Endothelial cell of umbilical vein (primary cell): ENCODE results near the gene SCYGR4.

ENCODE experiments used
- EZH2 ChIP-seq: IDR thresholded peaks from 2 replicates; pipeline ENCODE4 v1.6.1; 2012; ENCODE audit warnings: borderline replicate concordance, low read depth, mild to moderate bottlenecking, moderate library complexity, low read length, inconsistent platforms; ENCODE audit not compliant: severe bottlenecking
- GATA2 ChIP-seq: IDR thresholded peaks from 2 replicates; pipeline ENCODE4 v1.7.0; 2011; ENCODE audit warnings: low read depth, mild to moderate bottlenecking, moderate library complexity, mixed read lengths, low read length; ENCODE audit not compliant: insufficient read length, insufficient read depth
- JUN ChIP-seq: IDR thresholded peaks from 2 replicates; pipeline ENCODE4 v1.6.1; 2011; ENCODE audit warnings: borderline replicate concordance, low read depth; ENCODE audit not compliant: insufficient read length, insufficient read depth
- MYC ChIP-seq: IDR thresholded peaks from one replicate; pipeline ENCODE4 v1.6.1; 2011; ENCODE audit warnings: mild to moderate bottlenecking, low read depth, low read length
- POLR2A ChIP-seq: IDR thresholded peaks from 2 replicates; pipeline ENCODE4 v1.6.1; 2012; ENCODE audit warnings: low read depth, mild to moderate bottlenecking, control low read depth, low read length
- POLR2AphosphoS5 ChIP-seq: IDR thresholded peaks from 2 replicates; pipeline ENCODE4 v1.6.1; 2012; ENCODE audit warnings: low read depth, mild to moderate bottlenecking, control low read depth, low read length, moderate library complexity; ENCODE audit not compliant: insufficient read depth
- TF ChIP-seq, protein P1 (sequence below), 2 donors: IDR thresholded peaks; 1 replicate in 1 of 2; 2 replicates in 1 of 2; pipeline ENCODE4 v1.5.1; 2011; ENCODE audit warnings: low read length in 2 of 2, mild to moderate bottlenecking in 2 of 2, moderate library complexity in 2 of 2, control low read depth in 1 of 2, inconsistent platforms in 1 of 2, low read depth in 1 of 2; ENCODE audit not compliant: insufficient read depth in 1 of 2; ENCODE audit errors: extremely low read depth in 1 of 2
- TF ChIP-seq, protein P2 (sequence below): IDR thresholded peaks from 2 replicates; pipeline ENCODE4 v1.6.1; 2011; ENCODE audit not compliant: insufficient read depth, insufficient read length

- TF ChIP-seq, protein P1, sequence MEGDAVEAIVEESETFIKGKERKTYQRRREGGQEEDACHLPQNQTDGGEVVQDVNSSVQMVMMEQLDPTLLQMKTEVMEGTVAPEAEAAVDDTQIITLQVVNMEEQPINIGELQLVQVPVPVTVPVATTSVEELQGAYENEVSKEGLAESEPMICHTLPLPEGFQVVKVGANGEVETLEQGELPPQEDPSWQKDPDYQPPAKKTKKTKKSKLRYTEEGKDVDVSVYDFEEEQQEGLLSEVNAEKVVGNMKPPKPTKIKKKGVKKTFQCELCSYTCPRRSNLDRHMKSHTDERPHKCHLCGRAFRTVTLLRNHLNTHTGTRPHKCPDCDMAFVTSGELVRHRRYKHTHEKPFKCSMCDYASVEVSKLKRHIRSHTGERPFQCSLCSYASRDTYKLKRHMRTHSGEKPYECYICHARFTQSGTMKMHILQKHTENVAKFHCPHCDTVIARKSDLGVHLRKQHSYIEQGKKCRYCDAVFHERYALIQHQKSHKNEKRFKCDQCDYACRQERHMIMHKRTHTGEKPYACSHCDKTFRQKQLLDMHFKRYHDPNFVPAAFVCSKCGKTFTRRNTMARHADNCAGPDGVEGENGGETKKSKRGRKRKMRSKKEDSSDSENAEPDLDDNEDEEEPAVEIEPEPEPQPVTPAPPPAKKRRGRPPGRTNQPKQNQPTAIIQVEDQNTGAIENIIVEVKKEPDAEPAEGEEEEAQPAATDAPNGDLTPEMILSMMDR (IDR thresholded peaks at IDR 0.05; ENCODE audit: extremely low read depth in 1 of 2, insufficient read depth in 1 of 2, low read depth in 1 of 2, low read length in 2 of 2) = no peak
- no peak for TF ChIP-seq EZH2
- no peak for TF ChIP-seq POLR2A
- TF ChIP-seq, protein P2, sequence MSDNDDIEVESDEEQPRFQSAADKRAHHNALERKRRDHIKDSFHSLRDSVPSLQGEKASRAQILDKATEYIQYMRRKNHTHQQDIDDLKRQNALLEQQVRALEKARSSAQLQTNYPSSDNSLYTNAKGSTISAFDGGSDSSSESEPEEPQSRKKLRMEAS = no peak
- no peak for TF ChIP-seq POLR2AphosphoS5
- no peak for TF ChIP-seq MYC
- TF ChIP-seq JUN = no peak
- TF ChIP-seq GATA2 = no peak
Observed at GRCh38 chr2:227595797-227596196, 21.5 kb upstream of the SCYGR4 start.
